ENCODE data around the gene PTPRN2.
"Not testable (repeated sequence)": the region's sequence is repeated elsewhere in the genome, so short reads cannot be mapped to it uniquely, and the experiment has no call there.

The PTPRN2 gene

GRCh38 chr7:158587162-158588084 lies at the start of gene PTPRN2:
TSS of gene PTPRN2 (minus strand) at chr7:158587823.
- peak; percentile 26 to 61 (median 30) for DNase-seq (ENCODE audit: low read depth in 3 of 3)

GRCh38 chr7:158633055-158633956 lies 45.7 kb upstream of the PTPRN2 start:
- no peak for DNase-seq (ENCODE audit: low read depth in 3 of 3)

GRCh38 chr7:158631574-158632195 lies 44.1 kb upstream of the PTPRN2 start:
- DNase-seq (ENCODE audit: low read depth in 3 of 3) = no peak

- DNase-seq (ENCODE audit: low read depth in 3 of 3) = not testable (repeated sequence)
These were observed 38.7 kb upstream of the PTPRN2 start for GRCh38 chr7:158626289-158626688.

- DNase-seq (ENCODE audit: low read depth in 3 of 3) = no peak
These were observed 35.6 kb upstream of the PTPRN2 start for GRCh38 chr7:158623241-158623640.

- no peak for DNase-seq (ENCODE audit: low read depth in 3 of 3)
These were observed 33.3 kb upstream of the PTPRN2 start for GRCh38 chr7:158620839-158621441.

- no peak for DNase-seq (ENCODE audit: low read depth in 3 of 3)
These were observed 32.8 kb upstream of the PTPRN2 start for GRCh38 chr7:158620418-158620817.

- DNase-seq (ENCODE audit: low read depth in 3 of 3) = no peak
These were observed 31.1 kb upstream of the PTPRN2 start for GRCh38 chr7:158618745-158619140.

- no peak for DNase-seq (ENCODE audit: low read depth in 3 of 3)
These were observed 30.1 kb upstream of the PTPRN2 start for GRCh38 chr7:158617737-158618128.

- no peak for DNase-seq (ENCODE audit: low read depth in 3 of 3)
These were observed 28.4 kb upstream of the PTPRN2 start for GRCh38 chr7:158616050-158616449.

- no peak for DNase-seq (ENCODE audit: low read depth in 3 of 3)
These were observed 27.1 kb upstream of the PTPRN2 start for GRCh38 chr7:158614700-158615099.

- DNase-seq (ENCODE audit: low read depth in 3 of 3) = no peak
These were observed 25.9 kb upstream of the PTPRN2 start for GRCh38 chr7:158613481-158613880.

- DNase-seq (ENCODE audit: low read depth in 3 of 3) = no peak
These were observed 24.9 kb upstream of the PTPRN2 start for GRCh38 chr7:158612546-158612945.

GRCh38 chr7:158611541-158611940 lies 23.9 kb upstream of the PTPRN2 start:
- DNase-seq (ENCODE audit: low read depth in 3 of 3) = no peak

GRCh38 chr7:158609313-158609974 lies 21.8 kb upstream of the PTPRN2 start:
- no peak for DNase-seq (ENCODE audit: low read depth in 3 of 3)

GRCh38 chr7:158607563-158607962 lies 19.9 kb upstream of the PTPRN2 start:
- no peak for DNase-seq (ENCODE audit: low read depth in 3 of 3)

GRCh38 chr7:158606671-158607424 lies 19.2 kb upstream of the PTPRN2 start:
- no peak for DNase-seq (ENCODE audit: low read depth in 3 of 3)

GRCh38 chr7:158606129-158606528 lies 18.5 kb upstream of the PTPRN2 start:
- DNase-seq (ENCODE audit: low read depth in 3 of 3) = no peak

GRCh38 chr7:158603773-158604755 lies 16.4 kb upstream of the PTPRN2 start:
- no peak for DNase-seq (ENCODE audit: low read depth in 3 of 3)
